Activated CD8-positive, alpha-beta memory T cell treated with anti-CD3 and anti-CD28 coated beads for 36 hours (primary cell): ENCODE data around the gene NUTM2F. TPM values are rescaled to one million over a fixed set of nuclear protein-coding genes. Genes with fewer than 3 reads are reported as not detected.
"Not testable (repeated sequence)": the region's sequence is repeated elsewhere in the genome, so short reads cannot be mapped to it uniquely, and the experiment has no call there.

ENCODE experiments used
- CTCF ChIA-PET: fragments of 350-600 bp; sonication (Branson Sonifier 250); formaldehyde crosslinking; loops from one replicate; lab custom pipeline; 2021; ENCODE audit warnings: antibody characterized with exemption; lab: Charles Lee
- POLR2A ChIA-PET: fragments of 350-600 bp; sonication (Branson Sonifier 250); formaldehyde crosslinking; loops from one replicate; lab custom pipeline; 2021; ENCODE audit warnings: antibody characterized with exemption; lab: Charles Lee
- total RNA-seq, 2 experiments: library from RNA; stranded (reverse); gene quantifications; one replicate each; pipeline ENCODE4 v1.2.3, GENCODE V29; 2021

NUTM2F gene
- total RNA-seq, 2 experiments from 2014 or later, result not detected

GRCh38 chr9:94317949-94318657 is 10.3 kb downstream of the NUTM2F start:
- CTCF ChIA-PET, POLR2A ChIA-PET: not testable (repeated sequence)

GRCh38 chr9:94316236-94316635 is 12.2 kb downstream of the NUTM2F start:
- POLR2A ChIA-PET, CTCF ChIA-PET: not testable (repeated sequence)

DNA sequence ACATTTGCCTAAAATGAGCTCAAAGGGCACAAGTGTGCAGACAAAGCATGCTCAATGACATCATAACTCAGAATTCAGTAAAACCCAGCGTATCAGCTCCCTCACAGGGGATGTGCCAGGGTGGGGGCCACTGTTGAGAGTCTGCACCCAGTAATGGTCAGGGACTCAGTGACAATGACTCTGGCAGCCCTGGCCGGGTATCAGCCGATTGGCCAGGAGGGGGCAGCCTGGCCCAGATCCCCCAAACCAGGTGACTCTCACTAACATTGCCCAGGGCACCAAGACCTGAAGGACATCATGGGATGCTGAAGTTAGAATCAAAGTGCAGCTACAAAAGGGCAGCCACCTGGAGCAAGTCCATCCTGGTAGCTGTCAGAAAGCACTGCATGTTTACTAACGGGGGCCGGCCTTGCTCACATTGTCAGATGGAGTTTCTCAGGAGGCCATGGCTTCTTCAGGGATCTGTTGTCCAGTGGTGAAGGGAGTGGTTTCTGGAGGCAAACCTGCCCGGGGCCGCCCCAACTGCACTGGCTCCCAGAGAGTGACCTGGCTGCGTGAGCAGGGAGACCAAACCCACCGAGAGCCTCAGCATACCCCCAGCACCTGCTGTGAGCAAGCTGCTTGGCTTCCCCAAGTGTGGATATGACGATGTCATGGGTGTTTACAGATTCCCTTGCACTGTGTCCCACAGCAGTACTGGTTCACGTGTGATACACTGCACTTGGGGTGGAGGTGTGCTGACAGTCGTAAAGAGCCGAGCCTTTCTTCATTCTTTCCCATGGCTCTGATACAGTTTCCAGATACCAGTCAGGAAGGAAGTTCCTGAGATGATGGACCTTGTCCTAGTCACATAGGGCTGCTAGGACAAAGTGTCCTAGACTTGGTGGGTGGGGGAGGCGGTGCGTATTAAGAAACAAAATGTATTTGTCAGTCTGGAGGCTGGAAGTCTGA is 13.1 kb downstream of the NUTM2F start:
- CTCF ChIA-PET, POLR2A ChIA-PET: not testable (repeated sequence)

- CTCF ChIA-PET, result no interaction called here
- POLR2A ChIA-PET, result no interaction called here
Observed at GRCh38 chr9:94303321-94303720, 25.1 kb downstream of the NUTM2F start.

GRCh38 chr9:94302426-94302825 is 26.0 kb downstream of the NUTM2F start:
- ChIA-PET POLR2A (no interaction called here), CTCF (no interaction called here)

DNA sequence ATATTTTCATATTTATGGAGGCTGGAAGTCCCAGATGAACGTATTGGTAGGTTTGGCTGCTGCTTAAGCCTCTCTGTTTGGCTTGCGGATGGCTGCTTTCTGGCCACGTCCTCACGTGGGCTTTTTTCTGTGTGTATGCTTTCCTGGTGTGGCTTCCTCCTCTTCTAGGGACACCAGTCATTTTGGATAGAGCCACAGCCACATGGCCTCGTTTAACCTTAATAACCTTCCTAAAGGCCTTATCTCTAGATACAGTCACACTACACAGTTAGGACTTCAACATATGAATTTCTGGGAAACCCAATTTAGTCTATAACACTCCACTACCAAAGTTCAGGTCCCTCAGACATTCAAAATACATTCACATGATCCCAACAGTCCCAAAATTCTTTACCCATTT is 26.9 kb downstream of the NUTM2F start:
- POLR2A ChIA-PET, result no interaction called here
- CTCF ChIA-PET, result no interaction called here

GRCh38 chr9:94300470-94301301 is 27.8 kb downstream of the NUTM2F start:
- CTCF ChIA-PET, result no interaction called here
- POLR2A ChIA-PET, result no interaction called here

DNA sequence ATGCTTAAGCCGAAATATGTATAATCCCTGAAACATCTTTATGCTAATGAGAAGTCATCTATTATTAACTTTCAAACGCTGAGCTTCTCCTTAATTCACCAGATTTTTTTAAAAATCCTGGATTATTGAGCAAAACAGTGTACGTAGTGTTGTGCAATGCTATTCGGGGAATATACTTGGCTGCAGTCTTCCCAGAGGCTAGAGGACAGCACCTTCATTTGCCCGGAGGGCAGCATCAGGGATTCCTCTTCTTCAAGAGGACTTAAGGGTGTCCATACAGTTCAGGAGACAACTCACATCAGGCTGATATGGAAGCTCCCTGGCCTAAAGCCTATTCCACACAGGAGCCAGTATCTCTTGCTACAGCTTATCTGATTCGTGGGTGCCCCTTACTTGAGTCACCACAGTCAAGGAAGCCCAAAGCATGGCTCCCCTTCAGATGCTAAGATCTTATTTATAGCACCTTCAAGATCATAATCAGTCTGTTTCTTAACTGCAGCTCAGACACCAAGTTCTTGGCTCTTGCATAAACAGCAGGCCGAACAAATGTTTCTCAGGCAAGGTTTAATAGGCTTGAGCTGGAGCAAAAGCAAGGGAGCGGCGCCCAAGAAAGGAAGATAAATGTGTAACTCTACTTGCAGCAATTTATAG is 29.4 kb downstream of the NUTM2F start:
- ChIA-PET CTCF (no interaction called here), POLR2A (no interaction called here)

DNA sequence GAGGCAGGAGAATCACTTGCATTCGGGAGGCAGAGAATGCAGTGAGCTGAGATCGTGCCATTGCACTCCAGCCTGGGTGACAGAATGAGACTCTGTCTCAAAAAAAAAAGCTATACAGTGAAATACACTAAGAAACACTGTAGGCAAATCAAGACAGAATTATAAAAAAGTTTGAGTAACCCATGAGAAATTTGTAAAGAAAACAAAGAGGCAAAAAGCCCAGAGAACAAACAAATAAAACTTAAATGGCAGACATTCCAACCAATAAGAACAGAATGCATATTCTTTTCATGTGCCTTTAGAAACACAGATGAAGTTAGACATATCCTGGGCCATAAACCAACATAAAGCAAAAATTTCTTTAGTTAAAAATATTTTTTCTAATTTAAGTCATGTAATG is 38.8 kb downstream of the NUTM2F start:
- POLR2A ChIA-PET, result no interaction called here
- CTCF ChIA-PET, result no interaction called here

GRCh38 chr9:94287877-94288513 is 40.4 kb downstream of the NUTM2F start:
- CTCF ChIA-PET, result no interaction called here

GRCh38 chr9:94286116-94286515 is 42.3 kb downstream of the NUTM2F start:
- ChIA-PET POLR2A (no interaction called here), CTCF (no interaction called here)

More at GRCh38 chr9:94287877-94288513, 40.4 kb downstream of the NUTM2F start:
- POLR2A ChIA-PET, result no interaction called here

DNA sequence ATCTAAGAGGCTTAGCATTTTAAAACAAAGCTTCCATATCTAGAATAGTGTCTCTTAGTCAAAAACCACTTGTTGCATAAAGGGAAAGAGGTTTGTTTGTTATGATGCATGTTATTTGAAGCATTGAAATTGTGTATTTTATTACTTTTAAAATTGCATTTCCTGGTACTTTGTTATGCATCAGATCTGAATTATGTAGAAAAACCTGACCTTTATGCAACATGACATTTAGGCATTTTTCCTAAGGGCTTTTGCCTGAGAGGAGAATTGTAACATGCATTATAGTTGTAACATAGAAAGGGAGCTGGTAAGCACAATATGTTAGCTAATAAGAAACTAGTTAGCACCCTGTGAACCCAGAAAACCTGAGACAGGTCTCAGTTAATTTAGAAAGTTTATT is 47.3 kb downstream of the NUTM2F start:
- ChIA-PET CTCF (no interaction called here), POLR2A (no interaction called here)

GRCh38 chr9:94280409-94280989 is 47.9 kb downstream of the NUTM2F start:
- ChIA-PET POLR2A (no interaction called here), CTCF (no interaction called here)

GRCh38 chr9:94277885-94278536 is 50.4 kb downstream of the NUTM2F start:
- POLR2A ChIA-PET, result no interaction called here
- CTCF ChIA-PET, result no interaction called here

DNA sequence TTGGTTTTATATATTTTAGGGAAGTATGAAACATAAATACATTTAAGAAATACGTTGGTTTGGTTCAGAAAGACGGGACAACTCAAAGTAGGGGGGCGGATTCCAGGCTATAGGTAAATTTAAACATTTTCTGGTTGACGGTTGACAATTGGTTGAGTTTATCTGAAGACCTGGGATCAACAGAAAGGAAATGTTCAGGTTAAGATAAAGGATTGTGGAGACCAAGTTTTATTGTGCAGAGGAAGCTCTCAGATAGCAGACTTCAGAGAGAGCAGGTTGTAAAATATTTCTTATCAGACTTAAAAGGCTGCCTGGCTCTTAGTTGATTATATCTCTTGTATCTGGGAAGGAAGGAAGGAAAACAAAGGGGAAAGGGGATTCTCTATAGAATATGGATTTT is 51.4 kb downstream of the NUTM2F start:
- CTCF ChIA-PET, POLR2A ChIA-PET: not testable (repeated sequence)

GRCh38 chr9:94270009-94270408 is 58.4 kb downstream of the NUTM2F start:
- ChIA-PET CTCF (no interaction called here), POLR2A (no interaction called here)

- CTCF ChIA-PET, result no interaction called here
- POLR2A ChIA-PET, result no interaction called here
Observed at GRCh38 chr9:94269264-94269663, 59.2 kb downstream of the NUTM2F start.
